ENCODE data around the gene CUTC.

GRCh38 chr10:99733366-99733765, 1.3 kb downstream of the CUTC start:
- TF ChIP-seq CTCF (conservative IDR thresholded peaks at IDR 0.05; ENCODE audit: low read length) (no peak), EZH2phosphoT487 (IDR thresholded peaks at IDR 0.05; ENCODE audit: borderline replicate concordance, low read depth, low read length) (no peak)

Measured in OCI-LY7 (cell line).